ENCODE measurements around the gene FADS3.

DNA sequence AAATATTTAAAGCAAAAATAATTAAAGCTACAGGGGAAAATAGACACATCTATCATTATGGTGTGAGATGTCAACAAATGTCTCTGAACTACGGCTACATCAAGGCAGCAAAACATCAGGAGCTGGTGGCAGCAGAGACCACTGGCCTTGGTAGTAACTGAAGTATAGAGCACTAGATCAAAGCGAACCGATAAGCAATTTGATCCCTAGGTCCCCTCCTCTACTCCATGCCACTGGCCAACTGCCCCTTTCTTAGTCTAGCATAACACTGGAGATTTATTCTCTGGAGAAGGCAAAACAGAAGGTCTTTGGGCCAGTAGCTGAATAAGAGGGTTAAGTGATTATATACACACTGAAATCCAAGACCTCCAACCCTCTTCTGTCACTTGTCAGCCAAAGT lies 39.6 kb upstream of the FADS3 start:
- TF ChIP-seq MXD4 (CRISPR knock-in tag; IDR thresholded peaks at IDR 0.05) = no peak
- no peak for TF ChIP-seq KLF13 (CRISPR knock-in tag; IDR thresholded peaks at IDR 0.05)
- TF ChIP-seq, protein P1, sequence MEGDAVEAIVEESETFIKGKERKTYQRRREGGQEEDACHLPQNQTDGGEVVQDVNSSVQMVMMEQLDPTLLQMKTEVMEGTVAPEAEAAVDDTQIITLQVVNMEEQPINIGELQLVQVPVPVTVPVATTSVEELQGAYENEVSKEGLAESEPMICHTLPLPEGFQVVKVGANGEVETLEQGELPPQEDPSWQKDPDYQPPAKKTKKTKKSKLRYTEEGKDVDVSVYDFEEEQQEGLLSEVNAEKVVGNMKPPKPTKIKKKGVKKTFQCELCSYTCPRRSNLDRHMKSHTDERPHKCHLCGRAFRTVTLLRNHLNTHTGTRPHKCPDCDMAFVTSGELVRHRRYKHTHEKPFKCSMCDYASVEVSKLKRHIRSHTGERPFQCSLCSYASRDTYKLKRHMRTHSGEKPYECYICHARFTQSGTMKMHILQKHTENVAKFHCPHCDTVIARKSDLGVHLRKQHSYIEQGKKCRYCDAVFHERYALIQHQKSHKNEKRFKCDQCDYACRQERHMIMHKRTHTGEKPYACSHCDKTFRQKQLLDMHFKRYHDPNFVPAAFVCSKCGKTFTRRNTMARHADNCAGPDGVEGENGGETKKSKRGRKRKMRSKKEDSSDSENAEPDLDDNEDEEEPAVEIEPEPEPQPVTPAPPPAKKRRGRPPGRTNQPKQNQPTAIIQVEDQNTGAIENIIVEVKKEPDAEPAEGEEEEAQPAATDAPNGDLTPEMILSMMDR (CRISPR knock-in tag; IDR thresholded peaks at IDR 0.05) = no peak
- no peak for TF ChIP-seq SMARCC2 (IDR thresholded peaks at IDR 0.05)
- no peak for TF ChIP-seq ZFP90 (CRISPR knock-in tag; IDR thresholded peaks at IDR 0.05; ENCODE audit: borderline replicate concordance)
- no peak for TF ChIP-seq SMYD3 (CRISPR knock-in tag; IDR thresholded peaks at IDR 0.05)
- TF ChIP-seq ZNF441 (CRISPR knock-in tag; IDR thresholded peaks at IDR 0.05; ENCODE audit: borderline replicate concordance) = no peak
- TF ChIP-seq, protein P2, sequence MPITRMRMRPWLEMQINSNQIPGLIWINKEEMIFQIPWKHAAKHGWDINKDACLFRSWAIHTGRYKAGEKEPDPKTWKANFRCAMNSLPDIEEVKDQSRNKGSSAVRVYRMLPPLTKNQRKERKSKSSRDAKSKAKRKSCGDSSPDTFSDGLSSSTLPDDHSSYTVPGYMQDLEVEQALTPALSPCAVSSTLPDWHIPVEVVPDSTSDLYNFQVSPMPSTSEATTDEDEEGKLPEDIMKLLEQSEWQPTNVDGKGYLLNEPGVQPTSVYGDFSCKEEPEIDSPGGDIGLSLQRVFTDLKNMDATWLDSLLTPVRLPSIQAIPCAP (CRISPR knock-in tag; IDR thresholded peaks at IDR 0.05; ENCODE audit: low read depth) = no peak
- no peak for TF ChIP-seq TBP (CRISPR knock-in tag; IDR thresholded peaks at IDR 0.05)
- TF ChIP-seq ZNF501 (CRISPR knock-in tag; IDR thresholded peaks at IDR 0.05) = no peak
